Measurements from ENCODE around the gene PDILT. TPM values are rescaled to one million over a fixed set of nuclear protein-coding genes. Genes with fewer than 3 reads are reported as not detected.

Gene PDILT
- total RNA-seq, 1 donor from 2014 or later: not detected

DNA sequence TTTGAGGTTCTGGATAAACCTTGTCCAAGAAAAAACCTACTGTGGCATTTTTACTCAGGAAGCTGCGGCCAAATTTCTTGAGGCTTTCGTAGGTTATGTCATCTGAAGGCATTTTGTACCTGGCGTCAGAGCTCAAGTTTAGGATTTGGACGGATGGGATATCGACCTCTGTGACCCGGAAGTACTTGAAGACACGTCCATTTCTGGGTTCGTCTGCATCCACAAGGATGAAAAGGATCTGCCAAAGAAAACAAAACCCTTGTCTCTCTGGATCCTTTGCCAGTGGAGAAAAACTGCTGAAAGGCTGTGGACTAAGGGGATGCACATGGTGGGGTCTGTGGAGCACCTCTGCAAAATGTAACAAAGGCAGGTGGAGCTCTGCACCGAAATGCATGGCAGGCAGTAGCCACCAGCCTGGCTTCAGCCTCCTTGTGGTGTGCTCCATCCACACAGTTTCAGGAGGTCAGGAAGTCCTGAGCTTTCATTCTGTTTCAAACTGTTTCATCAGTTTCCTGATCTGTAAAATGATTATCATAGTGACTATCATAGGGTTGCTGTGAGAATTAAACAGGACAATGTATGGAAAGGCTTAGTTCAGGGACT lies 35.0 kb downstream of the PDILT start:
- no peak for DNase-seq (ENCODE audit: extremely low read depth, low read depth, low spot score)

GRCh38 chr16:20364051-20364450 lies 40.5 kb downstream of the PDILT start:
- no peak for DNase-seq (ENCODE audit: extremely low read depth, low read depth, low spot score)

DNA sequence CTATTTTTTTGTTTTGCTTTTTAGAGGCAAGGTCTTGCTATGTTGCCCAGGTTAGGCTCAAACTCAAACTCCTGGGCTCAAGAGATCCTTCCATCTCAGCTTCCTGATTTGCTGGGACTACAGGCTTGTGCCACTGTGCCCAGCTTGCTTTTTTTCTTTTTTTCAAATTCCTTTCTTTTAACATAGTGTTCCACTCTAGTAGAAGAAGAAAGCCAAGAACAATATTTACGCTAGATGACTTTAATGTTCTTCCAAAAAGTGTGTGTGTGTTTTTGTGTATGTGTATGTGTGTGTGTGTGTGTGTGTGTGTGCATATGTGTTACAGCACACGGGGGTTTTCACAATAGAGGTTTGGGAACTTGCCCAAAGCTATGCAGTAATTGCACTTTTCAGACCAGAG lies 41.3 kb downstream of the PDILT start:
- no peak for DNase-seq (ENCODE audit: extremely low read depth, low read depth, low spot score)

DNA sequence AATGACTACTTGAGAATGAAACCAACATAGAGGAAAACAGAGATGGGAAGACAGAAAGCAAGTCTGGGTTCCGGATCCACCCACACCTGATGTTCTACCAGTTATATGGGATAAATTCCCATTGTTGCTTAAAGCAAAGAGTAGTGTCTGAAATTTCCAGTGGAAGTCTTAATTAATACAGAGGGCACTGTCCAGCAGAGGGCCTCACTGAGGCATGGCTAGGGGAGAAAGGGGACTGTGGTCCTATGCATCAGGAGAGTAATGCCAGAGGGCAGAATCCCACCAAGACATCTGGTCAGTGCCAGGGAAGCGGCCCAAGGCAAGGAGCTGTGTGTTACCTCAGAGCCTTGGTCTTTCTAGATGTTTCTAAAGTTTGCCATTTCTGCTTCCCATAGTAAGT lies 44.5 kb downstream of the PDILT start:
- DNase-seq (ENCODE audit: extremely low read depth, low read depth, low spot score): no peak

GRCh38 chr16:20355114-20355782 lies 49.3 kb downstream of the PDILT start:
- DNase-seq (ENCODE audit: extremely low read depth, low read depth, low spot score): no peak

GRCh38 chr16:20353379-20353778 lies 51.2 kb downstream of the PDILT start:
- no peak for DNase-seq (ENCODE audit: extremely low read depth, low read depth, low spot score)

GRCh38 chr16:20352615-20353014 lies 51.9 kb downstream of the PDILT start, which contains the start of gene UMOD:
Gene UMOD (minus strand): TSS chr16:20352715. CDS start chr16:20350737, 1,978 bp downstream.
- no peak for DNase-seq (ENCODE audit: extremely low read depth, low read depth, low spot score)

DNA sequence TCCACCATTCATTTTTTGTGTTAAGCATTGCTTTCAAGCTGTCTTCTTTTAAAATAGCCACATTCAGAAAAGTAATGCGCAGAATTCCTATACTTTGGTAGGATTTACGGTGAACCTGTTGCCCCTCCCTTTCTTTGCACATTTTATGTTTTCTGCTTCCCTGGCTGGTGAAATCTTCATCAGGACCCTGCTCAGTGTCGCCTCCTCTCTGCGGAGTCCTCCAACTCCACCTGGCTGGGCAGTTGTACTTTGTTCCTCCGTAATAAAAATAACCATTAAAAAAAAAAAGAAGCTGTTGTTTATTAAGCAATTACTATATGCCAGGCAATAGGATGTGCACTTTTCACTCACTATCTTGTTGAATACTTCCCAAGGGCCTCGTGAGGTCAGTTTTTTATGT lies 54.9 kb downstream of the PDILT start:
- DNase-seq (ENCODE audit: extremely low read depth, low read depth, low spot score): no peak

DNA sequence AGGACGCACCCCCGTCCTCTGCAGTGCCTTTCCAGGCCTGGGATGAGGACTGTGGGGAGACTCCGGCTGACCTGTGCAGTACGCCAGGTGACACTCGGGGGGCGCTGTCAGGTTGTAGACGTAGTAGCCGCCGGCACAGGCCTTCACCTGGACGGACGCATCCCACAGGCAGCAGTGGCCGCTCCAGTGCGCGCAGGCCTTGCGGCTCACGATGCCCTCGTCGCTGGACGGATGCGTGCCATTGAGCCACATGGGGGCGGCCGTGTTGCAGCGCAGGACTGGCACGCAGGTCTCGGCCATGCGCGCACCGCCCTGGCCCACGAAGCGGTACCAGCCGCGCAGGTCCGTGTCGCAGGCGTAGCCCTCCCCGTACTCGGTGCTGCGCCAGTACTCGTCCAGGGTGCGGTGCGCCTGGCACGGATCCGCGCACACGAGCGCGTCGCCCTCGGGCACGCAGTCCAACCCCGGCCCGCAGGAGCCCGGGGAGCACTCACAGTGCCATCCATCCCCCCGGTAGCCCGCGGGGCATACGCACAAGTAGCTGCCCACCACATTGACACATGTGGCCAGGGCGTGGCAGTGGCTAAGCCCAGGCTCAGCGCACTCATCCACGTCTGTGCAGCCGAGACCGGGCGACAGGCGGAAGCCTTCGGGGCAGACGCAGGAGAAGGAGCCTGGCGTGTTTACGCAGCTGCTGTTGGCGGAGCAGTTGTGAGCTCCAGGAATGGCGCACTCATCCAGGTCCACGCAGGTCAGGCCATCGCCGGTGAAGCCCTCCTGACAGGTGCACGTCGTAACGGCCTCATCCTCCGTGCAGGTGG lies 56.0 kb downstream of the PDILT start:
- no peak for DNase-seq (ENCODE audit: extremely low read depth, low read depth, low spot score)

GRCh38 chr16:20347666-20348364 lies 56.7 kb downstream of the PDILT start:
- no peak for DNase-seq (ENCODE audit: extremely low read depth, low read depth, low spot score)

DNA sequence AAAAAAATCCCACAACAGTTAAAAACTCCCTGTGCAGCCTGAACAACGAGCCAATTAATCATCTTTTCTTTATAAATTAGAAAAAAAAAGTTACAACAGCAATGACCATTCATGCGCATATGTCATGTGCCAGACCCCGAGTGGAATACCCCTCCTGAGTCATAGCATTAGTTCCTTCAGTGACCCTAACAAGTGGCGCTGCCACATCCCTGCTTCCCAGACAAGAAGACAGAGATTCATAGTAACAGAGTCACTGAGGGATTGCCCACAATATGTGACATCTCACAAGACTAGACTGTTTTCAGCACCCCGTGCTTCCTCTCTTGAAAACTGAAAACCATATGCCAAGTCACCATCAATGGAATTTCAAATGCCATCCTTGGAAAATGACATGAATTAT lies 59.9 kb downstream of the PDILT start:
- DNase-seq (ENCODE audit: extremely low read depth, low read depth, low spot score): no peak

DNA sequence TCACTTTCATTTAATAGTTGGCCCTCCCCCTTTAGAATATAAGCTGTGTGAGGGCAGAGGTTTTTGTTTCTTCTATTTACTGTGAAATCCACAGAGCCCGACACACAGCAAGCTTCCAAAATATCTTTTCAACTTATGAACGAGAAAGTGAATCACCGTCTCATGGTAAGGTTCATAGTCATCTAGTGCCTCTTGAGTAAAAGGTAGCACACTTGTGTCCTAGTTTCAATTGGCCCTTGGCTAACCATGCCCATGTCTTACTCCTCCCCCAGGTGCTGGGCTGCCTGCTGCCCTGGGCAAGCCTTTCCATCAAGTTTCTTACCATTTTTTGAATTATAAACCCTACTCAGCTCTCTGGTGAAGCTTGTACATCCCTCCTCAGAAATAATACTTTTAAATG lies 64.8 kb downstream of the PDILT start:
- DNase-seq (ENCODE audit: extremely low read depth, low read depth, low spot score): no peak

GRCh38 chr16:20336955-20337354 lies 67.6 kb downstream of the PDILT start:
- no peak for DNase-seq (ENCODE audit: extremely low read depth, low read depth, low spot score)

GRCh38 chr16:20334396-20334795 lies 70.1 kb downstream of the PDILT start:
- DNase-seq (ENCODE audit: extremely low read depth, low read depth, low spot score): no peak

- DNase-seq (ENCODE audit: extremely low read depth, low read depth, low spot score): no peak
Observed at GRCh38 chr16:20333120-20333519, 71.4 kb downstream of the PDILT start.

DNA sequence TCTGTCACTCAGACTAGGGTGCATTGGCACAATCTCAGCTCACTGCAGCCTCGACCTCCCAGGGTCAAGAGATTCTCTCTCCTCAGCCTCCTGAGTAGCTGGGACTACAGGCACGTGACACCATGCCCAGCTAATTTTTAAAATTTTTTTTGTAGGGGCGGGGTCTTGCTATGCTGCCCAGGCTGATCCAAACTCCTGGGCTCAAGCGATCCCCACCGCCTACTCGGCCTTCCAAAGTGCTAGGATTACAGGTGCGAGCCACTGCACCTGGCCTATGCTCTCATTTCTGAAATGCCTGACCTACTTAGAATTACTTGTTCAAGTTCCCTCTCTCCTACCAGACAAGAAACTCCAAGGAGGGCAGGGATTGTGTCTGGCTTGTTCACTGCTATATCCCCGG lies 72.1 kb downstream of the PDILT start:
- DNase-seq (ENCODE audit: extremely low read depth, low read depth, low spot score): no peak

- no peak for DNase-seq (ENCODE audit: extremely low read depth, low read depth, low spot score)
Observed at GRCh38 chr16:20331635-20332034, 72.9 kb downstream of the PDILT start.

GRCh38 chr16:20329392-20330138 lies 75.0 kb downstream of the PDILT start:
- DNase-seq (ENCODE audit: extremely low read depth, low read depth, low spot score): no peak

DNA sequence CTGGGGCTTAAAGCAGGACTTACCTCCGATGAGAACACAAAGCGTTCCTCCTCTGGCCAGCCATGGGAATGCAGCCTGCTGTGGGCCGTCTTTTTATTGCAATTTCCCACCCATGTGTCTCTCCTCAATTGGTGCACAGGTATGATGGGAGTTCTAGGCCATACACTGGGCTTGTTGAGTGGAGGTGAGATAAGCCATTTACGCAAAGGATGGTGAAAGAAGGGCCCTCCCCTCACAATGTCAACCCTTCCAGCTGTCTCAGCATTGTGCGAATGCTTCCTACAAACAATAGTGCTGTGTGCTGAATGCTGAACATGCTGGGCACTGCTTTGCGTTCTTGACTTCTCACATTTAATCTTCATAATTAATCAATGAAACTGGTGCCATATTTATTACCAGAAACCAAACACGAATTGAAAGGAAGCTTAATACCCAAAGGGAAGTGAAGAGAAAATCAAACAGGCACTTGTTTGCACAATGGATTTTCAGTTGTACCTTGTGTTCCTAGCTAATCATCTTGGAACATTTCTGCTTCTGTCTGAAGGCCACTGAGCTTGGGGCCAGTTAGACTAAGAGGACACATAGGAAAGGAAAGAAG lies 77.0 kb downstream of the PDILT start, which contains the start of gene GP2:
GP2 (minus strand) TSS at position 70 of the 598 bp plus-strand sequence. CDS start 1,082 bp downstream, outside the sequence.
- DNase-seq (ENCODE audit: extremely low read depth, low read depth, low spot score): no peak

- DNase-seq (ENCODE audit: extremely low read depth, low read depth, low spot score): no peak
Observed at GRCh38 chr16:20326321-20326720, 78.2 kb downstream of the PDILT start.
